Stimulated activated CD8-positive, alpha-beta memory T cell treated with anti-CD3 and anti-CD28 coated beads, Interleukin-15, amount 100 ng/mL, for 1 hour (primary cell): Measurements from ENCODE around the gene COL13A1.

Source experiments
- DNase-seq: peaks from one replicate; pipeline ENCODE4 v3.0.0-alpha.2; 2020; ENCODE audit warnings: low read depth

The COL13A1 gene

GRCh38 chr10:69906425-69906824 is 104.7 kb downstream of the COL13A1 start:
- no peak for DNase-seq

GRCh38 chr10:69907517-69907916 is 105.8 kb downstream of the COL13A1 start:
- DNase-seq: no peak

- no peak for DNase-seq
These were observed 106.4 kb downstream of the COL13A1 start for GRCh38 chr10:69908124-69908523.

- DNase-seq: no peak
These were observed 108.9 kb downstream of the COL13A1 start for GRCh38 chr10:69910561-69910960.

GRCh38 chr10:69911613-69912528 is 110.2 kb downstream of the COL13A1 start:
- no peak for DNase-seq

GRCh38 chr10:69912589-69912988 is 110.9 kb downstream of the COL13A1 start:
- no peak for DNase-seq

- no peak for DNase-seq
These were observed 112.1 kb downstream of the COL13A1 start for GRCh38 chr10:69913606-69914382.

GRCh38 chr10:69914398-69915214 is 112.9 kb downstream of the COL13A1 start:
- DNase-seq: peak; percentile 24

- DNase-seq: no peak
These were observed 113.5 kb downstream of the COL13A1 start for GRCh38 chr10:69915215-69915560.

- DNase-seq: no peak
These were observed 114.4 kb downstream of the COL13A1 start for GRCh38 chr10:69916118-69916517.

GRCh38 chr10:69918036-69918435 is 116.3 kb downstream of the COL13A1 start:
- no peak for DNase-seq

GRCh38 chr10:69919250-69919649 is 117.5 kb downstream of the COL13A1 start:
- no peak for DNase-seq

- DNase-seq: no peak
These were observed 123.4 kb downstream of the COL13A1 start for GRCh38 chr10:69925111-69925510.

GRCh38 chr10:69928339-69928738 is 126.6 kb downstream of the COL13A1 start:
- no peak for DNase-seq

- DNase-seq: no peak
These were observed 127.9 kb downstream of the COL13A1 start for GRCh38 chr10:69929575-69929974.

- no peak for DNase-seq
These were observed 133.1 kb downstream of the COL13A1 start for GRCh38 chr10:69934768-69935167.

GRCh38 chr10:69936091-69936490 is 134.4 kb downstream of the COL13A1 start:
- no peak for DNase-seq

GRCh38 chr10:69938541-69938991 is 136.9 kb downstream of the COL13A1 start:
- no peak for DNase-seq

- DNase-seq: no peak
These were observed 137.4 kb downstream of the COL13A1 start for GRCh38 chr10:69939061-69939460.

- DNase-seq: no peak
These were observed 137.8 kb downstream of the COL13A1 start for GRCh38 chr10:69939481-69939880.

GRCh38 chr10:69941730-69942129 is 140.0 kb downstream of the COL13A1 start:
- DNase-seq: no peak

- DNase-seq: no peak
These were observed 141.7 kb downstream of the COL13A1 start for GRCh38 chr10:69943292-69943820.
